Osteoblast (primary cell): ENCODE data around the gene CEPT1. TPM values are rescaled to one million over a fixed set of nuclear protein-coding genes. Genes with fewer than 3 reads are reported as not detected.

Experiments used
- DNase-seq: peaks from one replicate; pipeline ENCODE4 v3.0.0; 2011; ENCODE audit warnings: low spot score, mixed read lengths; ENCODE audit not compliant: insufficient read length; ENCODE audit errors: missing footprints
- H2AFZ ChIP-seq: 2 replicates; pipeline ENCODE4 v1.6.0; 2011; ENCODE audit warnings: mild to moderate bottlenecking, low read length
- H3K27ac ChIP-seq: 2 replicates; pipeline ENCODE4 v1.5.1; 2011; ENCODE audit warnings: mild to moderate bottlenecking, low read depth, low read length, moderate library complexity
- H3K27me3 ChIP-seq: 2 replicates; pipeline ENCODE4 v1.6.0; 2012; ENCODE audit warnings: mild to moderate bottlenecking, control low read depth, inconsistent platforms, low read length, moderate library complexity; ENCODE audit not compliant: insufficient read depth
- H3K36me3 ChIP-seq: 2 replicates; pipeline ENCODE4 v1.5.1; 2011; ENCODE audit warnings: mild to moderate bottlenecking, low read length, control low read depth, moderate library complexity; ENCODE audit not compliant: insufficient read depth
- H3K4me1 ChIP-seq: 2 replicates; pipeline ENCODE4 v1.5.1; 2011; ENCODE audit warnings: mild to moderate bottlenecking, low read length, control low read depth, moderate library complexity; ENCODE audit not compliant: insufficient read depth
- H3K4me2 ChIP-seq: 2 replicates; pipeline ENCODE4 v1.6.0; 2011; ENCODE audit warnings: mild to moderate bottlenecking, low read length; ENCODE audit not compliant: insufficient read depth
- H3K4me3 ChIP-seq: fragments of 200-600 bp; sonication (generic); 3 replicates; pipeline ENCODE4 v1.5.1; 2012; ENCODE audit warnings: mild to moderate bottlenecking, low read length, inconsistent platforms; ENCODE audit not compliant: insufficient read depth
- H3K79me2 ChIP-seq: 2 replicates; pipeline ENCODE4 v1.6.0; 2012; ENCODE audit warnings: mild to moderate bottlenecking, low read length, control low read depth, inconsistent platforms; ENCODE audit not compliant: insufficient read depth
- H3K9me3 ChIP-seq: 2 replicates; pipeline ENCODE4 v1.5.1; 2011; ENCODE audit warnings: low read depth, low read length, control low read depth
- H4K20me1 ChIP-seq: 2 replicates; pipeline ENCODE4 v1.6.0; 2012; ENCODE audit warnings: mild to moderate bottlenecking, low read length, control low read depth; ENCODE audit not compliant: insufficient read depth
- total RNA-seq: library from RNA; depleted of rRNA; stranded (reverse); fragments of >200 nt; gene quantifications from 2 replicates; pipeline ENCODE4 v1.2.3, GENCODE V29; 2012
- TF ChIP-seq, protein P1 (sequence below): IDR thresholded peaks from 2 replicates; pipeline ENCODE4 v1.5.1; 2011; ENCODE audit warnings: mild to moderate bottlenecking, low read depth, low read length, moderate library complexity; ENCODE audit errors: extremely low read depth

CEPT1 gene
- total RNA-seq, 1 donor, result 37.3 TPM

GRCh38 chr1:111133866-111134265, 6.2 kb upstream of the CEPT1 start:
- TF ChIP-seq, protein P1, sequence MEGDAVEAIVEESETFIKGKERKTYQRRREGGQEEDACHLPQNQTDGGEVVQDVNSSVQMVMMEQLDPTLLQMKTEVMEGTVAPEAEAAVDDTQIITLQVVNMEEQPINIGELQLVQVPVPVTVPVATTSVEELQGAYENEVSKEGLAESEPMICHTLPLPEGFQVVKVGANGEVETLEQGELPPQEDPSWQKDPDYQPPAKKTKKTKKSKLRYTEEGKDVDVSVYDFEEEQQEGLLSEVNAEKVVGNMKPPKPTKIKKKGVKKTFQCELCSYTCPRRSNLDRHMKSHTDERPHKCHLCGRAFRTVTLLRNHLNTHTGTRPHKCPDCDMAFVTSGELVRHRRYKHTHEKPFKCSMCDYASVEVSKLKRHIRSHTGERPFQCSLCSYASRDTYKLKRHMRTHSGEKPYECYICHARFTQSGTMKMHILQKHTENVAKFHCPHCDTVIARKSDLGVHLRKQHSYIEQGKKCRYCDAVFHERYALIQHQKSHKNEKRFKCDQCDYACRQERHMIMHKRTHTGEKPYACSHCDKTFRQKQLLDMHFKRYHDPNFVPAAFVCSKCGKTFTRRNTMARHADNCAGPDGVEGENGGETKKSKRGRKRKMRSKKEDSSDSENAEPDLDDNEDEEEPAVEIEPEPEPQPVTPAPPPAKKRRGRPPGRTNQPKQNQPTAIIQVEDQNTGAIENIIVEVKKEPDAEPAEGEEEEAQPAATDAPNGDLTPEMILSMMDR, result no peak

GRCh38 chr1:111139324-111139955, 583 bp upstream of the CEPT1 start:
- peak overlapping the region; percentile 98 for H3K4me2 ChIP-seq
- H2AFZ ChIP-seq, result peak overlapping the region; percentile 99
- H3K4me1 ChIP-seq, result peaks cover 23% of the 10 kb centered on the region
- peaks cover 14% of the 10 kb centered on the region for H3K36me3 ChIP-seq
- peak; percentile 87 for DNase-seq
- no peaks in the 10 kb centered on the region for H3K9me3 ChIP-seq
- H4K20me1 ChIP-seq, result peaks cover 4% of the 10 kb centered on the region
- no peaks in the 10 kb centered on the region for H3K27me3 ChIP-seq
- peaks cover 69% of the 10 kb centered on the region for H3K79me2 ChIP-seq
- peak overlapping the region; percentile 80 for H3K27ac ChIP-seq
- H3K4me3 ChIP-seq, result peak overlapping the region; percentile 97
- TF ChIP-seq, protein P1, result no peak

More at GRCh38 chr1:111133866-111134265, 6.2 kb upstream of the CEPT1 start:
- H3K4me3 ChIP-seq, result no peak overlapping the region
- H3K4me2 ChIP-seq, result no peak overlapping the region
- no peak overlapping the region for H2AFZ ChIP-seq
- H3K4me1 ChIP-seq, result peaks cover 6% of the 10 kb centered on the region
- H4K20me1 ChIP-seq, result no peaks in the 10 kb centered on the region
- no peaks in the 10 kb centered on the region for H3K27me3 ChIP-seq
- peaks cover 15% of the 10 kb centered on the region for H3K79me2 ChIP-seq
- H3K36me3 ChIP-seq, result peaks cover 28% of the 10 kb centered on the region
- no peak overlapping the region for H3K27ac ChIP-seq
- no peaks in the 10 kb centered on the region for H3K9me3 ChIP-seq
- DNase-seq, result no peak

DNA sequence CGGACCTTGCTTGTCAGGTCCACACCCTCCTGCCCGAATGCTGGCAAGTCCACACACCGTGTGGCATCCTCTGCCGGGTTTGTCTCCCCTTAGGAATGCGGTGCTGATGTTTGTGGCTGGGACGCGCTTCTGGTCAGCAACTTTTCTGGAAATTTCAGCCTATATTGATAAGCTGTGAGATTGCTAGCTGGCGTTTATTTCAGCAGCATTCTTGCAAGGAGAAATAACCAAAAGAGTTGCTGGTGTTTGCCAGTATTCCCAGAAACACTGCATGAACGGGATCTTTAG, 601 bp downstream of the CEPT1 start:
- Histone ChIP-seq H4K20me1 (peaks cover 8% of the 10 kb centered on the region), H3K4me3 (peak overlapping the region; percentile 97), H3K79me2 (peaks cover 79% of the 10 kb centered on the region), H3K36me3 (peaks cover 14% of the 10 kb centered on the region), H3K9me3 (no peaks in the 10 kb centered on the region), H3K4me2 (peak overlapping the region; percentile 98), H3K27me3 (no peaks in the 10 kb centered on the region), H3K27ac (peak overlapping the region; percentile 80), H3K4me1 (peaks cover 20% of the 10 kb centered on the region), H2AFZ (peak overlapping the region; percentile 99)
- peak; percentile 88 for DNase-seq
- TF ChIP-seq, protein P1, result no peak

DNA sequence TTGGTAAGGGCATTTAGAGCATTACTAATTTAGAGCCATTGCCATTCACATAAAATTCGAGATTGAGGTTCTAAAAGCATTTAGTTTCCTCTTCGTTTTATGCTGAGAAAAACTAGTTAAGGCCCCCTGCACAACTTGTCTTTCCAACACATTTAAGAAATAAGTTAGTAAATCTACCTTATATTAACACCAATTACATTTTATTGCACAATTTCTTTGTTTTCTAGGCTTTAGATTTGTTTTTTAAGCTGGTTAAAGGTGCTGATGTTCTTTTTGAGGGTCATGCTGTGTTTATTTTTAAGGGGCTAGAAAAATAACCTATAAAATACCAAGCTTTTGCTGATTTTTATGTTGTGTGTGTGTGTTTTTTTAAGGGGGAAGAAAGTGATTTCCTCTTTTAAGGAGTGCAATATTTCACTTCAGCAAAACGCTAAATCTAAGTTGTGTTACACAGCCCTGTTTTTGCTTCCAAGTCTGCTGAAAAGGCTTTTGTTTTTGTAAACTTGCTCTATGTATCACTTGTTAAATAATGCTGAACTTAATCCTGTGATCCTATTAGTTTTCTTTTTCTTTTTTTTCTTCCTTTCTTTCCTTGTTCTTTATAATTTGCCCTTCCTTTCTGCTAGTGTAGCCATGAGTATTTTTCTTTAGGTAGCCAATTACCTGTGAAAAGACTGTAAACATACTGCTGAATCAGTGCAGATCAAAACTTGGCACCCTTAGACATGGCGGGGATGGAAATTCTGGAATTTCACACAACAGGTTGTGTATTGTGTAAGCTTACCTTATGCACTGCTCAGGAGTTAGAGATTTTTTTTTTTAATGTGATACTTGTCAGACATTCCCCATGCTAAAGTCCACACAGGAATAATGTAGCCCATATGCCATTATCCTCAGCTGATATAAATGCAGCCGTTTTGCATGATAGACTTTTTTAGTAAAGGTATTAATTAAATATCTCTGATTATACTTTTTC, 1.5 kb downstream of the CEPT1 start:
- H3K4me1 ChIP-seq, result peaks cover 20% of the 10 kb centered on the region
- H3K4me2 ChIP-seq, result peak overlapping the region; percentile 98
- H3K4me3 ChIP-seq, result peak overlapping the region; percentile 97
- H3K27me3 ChIP-seq, result no peaks in the 10 kb centered on the region
- no peaks in the 10 kb centered on the region for H3K9me3 ChIP-seq
- no peak for DNase-seq
- peaks cover 9% of the 10 kb centered on the region for H4K20me1 ChIP-seq
- peak overlapping the region; percentile 99 for H2AFZ ChIP-seq
- peaks cover 7% of the 10 kb centered on the region for H3K36me3 ChIP-seq
- H3K27ac ChIP-seq, result no peak overlapping the region
- TF ChIP-seq, protein P1, result no peak
- peaks cover 87% of the 10 kb centered on the region for H3K79me2 ChIP-seq
